Effector memory CD4-positive, alpha-beta T cell (primary cell): Measurements from ENCODE around the gene AOC2.
"Not testable (repeated sequence)": the region's sequence is repeated elsewhere in the genome, so short reads cannot be mapped to it uniquely, and the experiment has no call there.

Source experiments
- DNase-seq, 3 donors: peaks; one replicate each; pipeline ENCODE4 v3.0.0-alpha.2; 2020
- H3K27ac ChIP-seq: 2 replicates; pipeline ENCODE4 v1.7.0; 2013; ENCODE audit warnings: mild to moderate bottlenecking, low read length, moderate library complexity; ENCODE audit not compliant: insufficient read depth, poor library complexity, severe bottlenecking
- H3K27me3 ChIP-seq: replicated peaks from 2 replicates; pipeline ENCODE4 v1.7.0; 2013; ENCODE audit warnings: mild to moderate bottlenecking, low read length; ENCODE audit not compliant: insufficient read depth, control insufficient read depth, poor library complexity, severe bottlenecking
- H3K36me3 ChIP-seq: 2 replicates; pipeline ENCODE4 v1.7.0; 2013; ENCODE audit warnings: mild to moderate bottlenecking, low read length, moderate library complexity; ENCODE audit not compliant: control insufficient read depth, insufficient read depth
- H3K4me1 ChIP-seq: 2 replicates; pipeline ENCODE4 v1.7.0; 2013; ENCODE audit warnings: low read length, mild to moderate bottlenecking; ENCODE audit not compliant: control insufficient read depth, insufficient read depth, poor library complexity, severe bottlenecking
- H3K4me3 ChIP-seq: 2 replicates; pipeline ENCODE4 v1.7.0; 2013; ENCODE audit warnings: low read length, low read depth, mild to moderate bottlenecking; ENCODE audit not compliant: insufficient read depth, poor library complexity, severe bottlenecking
- H3K9me3 ChIP-seq: 2 replicates; pipeline ENCODE4 v1.7.0; 2013; ENCODE audit warnings: mild to moderate bottlenecking, low read length, moderate library complexity; ENCODE audit not compliant: control insufficient read depth

AOC2 gene

DNA sequence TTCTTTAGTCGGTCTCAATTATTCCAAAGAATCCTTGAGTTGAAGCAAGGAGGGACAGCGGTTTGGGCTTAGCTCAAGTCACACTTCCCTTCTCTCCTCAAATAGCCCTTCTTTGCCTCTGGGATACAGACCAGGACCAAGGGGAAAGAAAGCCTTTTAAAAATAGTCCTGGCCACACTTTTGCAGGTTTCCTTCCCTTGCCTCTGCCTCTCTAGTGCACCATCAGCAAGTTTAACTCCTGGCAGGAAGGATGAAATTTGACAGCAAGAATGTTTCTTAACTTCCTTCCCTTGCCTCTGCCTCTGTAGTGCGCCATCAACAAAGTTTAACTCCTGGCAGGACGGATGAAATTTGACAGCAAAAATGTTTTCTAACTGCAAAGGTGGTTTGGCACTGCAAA, 49.0 kb downstream of the AOC2 start:
- H3K4me3 ChIP-seq: no peak overlapping the region
- no peaks in the 10 kb centered on the region for H3K36me3 ChIP-seq
- no peaks in the 10 kb centered on the region for H3K27me3 ChIP-seq
- DNase-seq: no peak
- H3K27ac ChIP-seq: no peak overlapping the region
- no peaks in the 10 kb centered on the region for H3K9me3 ChIP-seq
- H3K4me1 ChIP-seq: no peaks in the 10 kb centered on the region

DNA sequence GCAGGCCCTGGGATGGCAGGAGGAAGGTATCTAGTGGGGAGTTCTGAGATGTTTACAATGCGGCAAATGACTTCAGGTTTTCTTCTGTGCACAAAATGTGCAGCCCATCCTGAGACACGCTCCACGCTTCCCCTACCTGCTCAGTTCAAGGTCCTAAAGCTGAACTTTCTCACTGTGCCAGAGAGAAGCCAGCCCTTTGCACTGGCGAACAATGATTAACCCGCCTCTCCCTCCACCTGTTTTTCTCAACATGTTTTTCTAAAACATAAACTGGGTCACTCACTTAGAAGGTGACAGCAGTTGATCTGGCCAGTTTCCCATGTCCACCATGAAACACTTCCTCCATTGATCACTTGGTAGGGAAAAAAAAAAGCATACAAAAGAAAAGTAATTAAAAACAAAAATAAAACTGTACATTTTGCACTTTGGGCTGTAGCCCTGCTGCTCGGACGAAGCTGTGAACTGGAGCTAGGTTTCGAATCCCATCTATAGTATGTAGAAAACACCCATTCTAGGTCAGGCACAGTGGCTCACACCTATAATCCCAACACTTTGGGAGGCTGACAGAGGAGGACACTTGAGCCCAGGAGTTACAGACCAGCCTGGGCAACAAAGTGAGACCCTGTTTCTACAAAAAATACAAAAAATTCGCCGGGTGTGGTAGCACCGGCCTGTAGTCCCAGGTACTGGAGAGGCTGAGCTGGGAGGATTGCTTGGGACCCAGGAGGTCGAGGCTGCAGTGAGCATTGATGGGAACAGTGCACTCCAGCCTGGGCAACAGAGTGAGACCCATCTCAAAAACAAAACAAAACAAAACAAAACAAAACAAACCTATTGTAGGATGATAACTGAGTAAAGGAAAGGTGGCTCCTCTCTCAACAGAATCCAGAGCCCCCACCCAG, 50.2 kb downstream of the AOC2 start:
- no peak overlapping the region for H3K27ac ChIP-seq
- no peak for DNase-seq
- no peaks in the 10 kb centered on the region for H3K9me3 ChIP-seq
- H3K4me3 ChIP-seq: no peak overlapping the region
- no peaks in the 10 kb centered on the region for H3K36me3 ChIP-seq
- no peaks in the 10 kb centered on the region for H3K27me3 ChIP-seq
- no peaks in the 10 kb centered on the region for H3K4me1 ChIP-seq

DNA sequence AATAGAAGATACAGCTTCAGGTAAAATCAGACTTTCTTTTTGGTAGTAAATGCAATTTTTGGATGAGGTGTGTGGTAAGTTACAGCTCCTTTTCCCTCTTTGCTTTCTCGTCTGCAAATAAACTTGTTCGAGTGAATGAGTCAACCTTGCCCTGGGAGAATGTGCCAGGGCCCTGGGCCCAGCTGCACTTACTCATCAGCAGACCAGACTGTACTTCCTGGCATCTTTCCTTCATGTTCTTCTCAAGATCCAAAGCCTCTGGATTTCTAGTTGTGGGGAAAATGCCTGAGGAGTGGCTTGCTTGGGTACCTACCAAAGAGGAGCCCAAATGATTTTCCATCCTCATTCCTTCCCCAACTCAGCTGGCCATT, 50.8 kb downstream of the AOC2 start:
- Histone ChIP-seq H3K4me3 (no peak overlapping the region), H3K4me1 (no peaks in the 10 kb centered on the region), H3K9me3 (no peaks in the 10 kb centered on the region), H3K27ac (no peak overlapping the region), H3K36me3 (no peaks in the 10 kb centered on the region), H3K27me3 (no peaks in the 10 kb centered on the region)
- no peak for DNase-seq

DNA sequence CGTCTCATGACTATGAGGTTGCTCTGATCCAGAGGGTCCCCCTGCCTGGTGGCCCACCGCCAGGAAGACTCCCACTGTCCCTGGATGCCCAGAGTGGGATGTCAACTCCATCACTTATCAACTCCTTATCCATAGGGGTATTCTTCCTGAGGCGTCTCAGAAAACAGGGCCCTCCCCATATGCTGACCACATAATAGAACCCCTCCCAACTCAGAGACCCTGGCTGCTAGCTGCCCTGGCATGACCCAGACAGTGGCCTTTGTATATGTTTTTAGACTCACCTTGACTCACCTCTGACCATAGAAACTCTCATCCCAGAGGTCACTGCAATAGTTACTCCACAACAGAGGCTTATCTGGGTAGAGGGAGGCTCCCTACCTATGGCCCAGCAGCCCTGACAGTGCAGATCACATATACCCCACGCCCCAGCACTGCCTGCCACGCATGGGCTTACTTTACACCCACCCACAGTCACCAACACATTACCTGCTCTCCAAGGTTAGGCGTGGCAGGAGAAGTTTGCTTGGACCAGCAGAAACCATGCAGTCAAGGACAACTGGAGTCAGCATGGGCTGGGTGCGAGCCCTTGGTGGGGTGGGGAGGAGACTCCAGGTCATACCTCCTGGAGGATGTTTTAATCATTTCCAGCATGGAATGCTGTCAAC, 53.9 kb downstream of the AOC2 start:
- Histone ChIP-seq H3K27me3 (no peaks in the 10 kb centered on the region), H3K4me1 (no peaks in the 10 kb centered on the region), H3K4me3 (no peak overlapping the region), H3K36me3 (no peaks in the 10 kb centered on the region), H3K9me3 (no peaks in the 10 kb centered on the region), H3K27ac (no peak overlapping the region)
- no peak for DNase-seq

DNA sequence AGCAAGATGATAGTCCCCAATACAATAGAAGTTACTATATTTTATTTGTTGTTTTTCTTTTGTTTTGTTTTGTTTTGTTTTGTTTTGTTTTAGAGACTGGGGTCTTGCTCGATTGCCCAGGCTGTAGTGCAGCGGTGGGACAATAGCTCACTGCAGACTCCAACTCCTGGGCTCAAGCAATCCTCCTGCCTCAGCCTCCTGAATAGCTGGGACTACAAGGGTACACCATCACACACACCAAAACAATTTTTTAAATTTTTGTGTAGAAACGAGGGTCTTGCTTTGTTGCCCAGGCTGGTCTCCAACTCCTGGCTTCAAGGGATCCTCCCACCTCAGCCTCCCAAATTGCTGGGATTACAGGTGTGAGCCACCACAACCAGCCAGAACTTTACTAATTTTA, 55.6 kb downstream of the AOC2 start:
- not testable (repeated sequence) for H3K27ac ChIP-seq, H3K36me3 ChIP-seq, H3K9me3 ChIP-seq, DNase-seq, H3K27me3 ChIP-seq, H3K4me1 ChIP-seq, H3K4me3 ChIP-seq
